HepG2 (cell line): ENCODE measurements around the gene LBX2. TPM values are rescaled to one million over a fixed set of nuclear protein-coding genes. Genes with fewer than 3 reads are reported as not detected.
A peak's percentile ranks its signal among the peaks of the same experiment; 100 is the strongest.

ENCODE experiments used
- DBP ChIP-seq: sonication (generic); formaldehyde crosslinking; IDR thresholded peaks from 2 replicates; pipeline ENCODE4 v1.4.0; 2020; ENCODE audit warnings: missing genetic modification reagents; ENCODE audit errors: not compliant biosample characterization
- GMEB2 ChIP-seq: IDR thresholded peaks from 2 replicates; pipeline ENCODE4 v1.6.1; 2016; ENCODE audit warnings: missing biosample characterization, missing genetic modification reagents, low read depth
- GZF1 ChIP-seq: sonication (generic); formaldehyde crosslinking; IDR thresholded peaks from 2 replicates; pipeline ENCODE4 v1.5.1; 2020; ENCODE audit warnings: mild to moderate bottlenecking, missing genetic modification reagents
- KLF6 ChIP-seq: IDR thresholded peaks from 2 replicates; pipeline ENCODE4 v1.8.0; 2016; ENCODE audit warnings: missing biosample characterization, missing genetic modification reagents
- LBX2 ChIP-seq: sonication (generic); formaldehyde crosslinking; IDR thresholded peaks from 2 replicates; pipeline ENCODE4 v1.5.0; 2020; ENCODE audit warnings: missing genetic modification reagents, mild to moderate bottlenecking, borderline replicate concordance
- THAP9 ChIP-seq: sonication (generic); formaldehyde crosslinking; IDR thresholded peaks from 2 replicates; pipeline ENCODE4; 2020; ENCODE audit warnings: missing genetic modification reagents, mild to moderate bottlenecking, borderline replicate concordance
- ZBTB49 ChIP-seq: sonication (generic); formaldehyde crosslinking; IDR thresholded peaks from 2 replicates; pipeline ENCODE4 v1.4.0; 2020; ENCODE audit warnings: missing genetic modification reagents, borderline replicate concordance
- ZNF546 ChIP-seq: sonication (generic); formaldehyde crosslinking; conservative IDR thresholded peaks from 2 replicates; pipeline ENCODE4 v1.8.1; 2023; ENCODE audit warnings: mild to moderate bottlenecking, missing genetic modification reagents
- ZNF609 ChIP-seq: sonication (generic); formaldehyde crosslinking; IDR thresholded peaks from 2 replicates; pipeline ENCODE4 v1.4.0; 2020; ENCODE audit warnings: mild to moderate bottlenecking, missing genetic modification reagents, borderline replicate concordance
- ZNF891 ChIP-seq: sonication (generic); formaldehyde crosslinking; IDR thresholded peaks from 2 replicates; pipeline ENCODE4 v1.5.0; 2020; ENCODE audit warnings: mild to moderate bottlenecking, missing genetic modification reagents
- polyA plus RNA-seq, 8 experiments: library from polyadenylated mRNA; depleted of rRNA in 3 of 8; stranded (reverse) in 7 of 8; unstranded in 1 of 8; fragments of >200 nt; fragmentation: Illumina TruSeq in 4 of 8; extraction: Trizol in 4 of 8; gene quantifications; 2 replicates each; pipeline versions ENCODE4 v1.2.1 to v1.2.3, GENCODE V29; 2011 to 2016; ENCODE audit warnings: low read depth in 4 of 8, missing spikeins in 1 of 8, mixed read lengths in 1 of 8; ENCODE audit not compliant: insufficient read depth in 1 of 8
- total RNA-seq, 5 experiments: library from RNA; depleted of rRNA; stranded (reverse); fragments of >200 nt; fragmentation: Illumina TruSeq; extraction: Trizol; gene quantifications; 2 replicates each; pipeline ENCODE4 v1.2.3, GENCODE V29; 2016; ENCODE audit warnings: low read depth in 1 of 5

LBX2 gene
- total and polyA plus RNA-seq, 2 of the 13 experiments (the other 11 are each of a cell fraction or from before 2014, with no cell fraction given) = 6.4 to 8.1 TPM

GRCh38 chr2:74497777-74498499, 1.5 kb downstream of the LBX2 start (continued):
- no peak for TF ChIP-seq THAP9 (CRISPR knock-in tag)
- 0 out of 2 replicates have a peak, but pooled peaks have one; percentile 23 for TF ChIP-seq ZNF891 (CRISPR knock-in tag)
- no peak for TF ChIP-seq ZNF546
- TF ChIP-seq GMEB2 = no peak
- peak; percentile 63; the same call in 1 of the 2 replicates for TF ChIP-seq LBX2 (CRISPR knock-in tag)
- no peak for TF ChIP-seq ZNF609 (CRISPR knock-in tag)
- TF ChIP-seq GZF1 (CRISPR knock-in tag) = 0 out of 2 replicates have a peak, but pooled peaks have one; percentile 39
- no peak for TF ChIP-seq KLF6 (CRISPR knock-in tag)
- no peak for TF ChIP-seq ZBTB49
- no peak for TF ChIP-seq DBP (CRISPR knock-in tag)
